Fibroblast of peridontal ligament (primary cell): ENCODE data around the gene SLC2A9.

Experiments
- DNase-seq: peaks from one replicate; pipeline ENCODE4 v3.0.0-alpha.2; 2010; ENCODE audit errors: extremely low read depth

SLC2A9 gene

GRCh38 chr4:10020871-10021652, at the start of gene SLC2A9:
TSS of gene SLC2A9 (minus strand) at chr4:10021497. CDS start at chr4:10021429, 68 bp downstream.
- no peak for DNase-seq

GRCh38 chr4:10069075-10069642, 47.9 kb upstream of the SLC2A9 start:
- no peak for DNase-seq

GRCh38 chr4:10066670-10067651, 45.7 kb upstream of the SLC2A9 start:
- DNase-seq: no peak

- peak; percentile 58 for DNase-seq
Observed at GRCh38 chr4:10066206-10066605, 44.9 kb upstream of the SLC2A9 start.

- DNase-seq: peak; percentile 84
Observed at GRCh38 chr4:10063544-10064300, 42.4 kb upstream of the SLC2A9 start.

GRCh38 chr4:10061650-10062415, 40.5 kb upstream of the SLC2A9 start:
- DNase-seq: peak; percentile 18

GRCh38 chr4:10058371-10058770, 37.1 kb upstream of the SLC2A9 start:
- no peak for DNase-seq

GRCh38 chr4:10057023-10057395, 35.7 kb upstream of the SLC2A9 start:
- DNase-seq: no peak

- no peak for DNase-seq
Observed at GRCh38 chr4:10056334-10057022, 35.2 kb upstream of the SLC2A9 start.

GRCh38 chr4:10055871-10056270, 34.6 kb upstream of the SLC2A9 start:
- DNase-seq: no peak

- DNase-seq: no peak
Observed at GRCh38 chr4:10054571-10055041, 33.3 kb upstream of the SLC2A9 start.

- no peak for DNase-seq
Observed at GRCh38 chr4:10053635-10054453, 32.5 kb upstream of the SLC2A9 start.

- no peak for DNase-seq
Observed at GRCh38 chr4:10051517-10052135, 30.3 kb upstream of the SLC2A9 start.

- no peak for DNase-seq
Observed at GRCh38 chr4:10050721-10051120, 29.4 kb upstream of the SLC2A9 start.

GRCh38 chr4:10050261-10050661, 29.0 kb upstream of the SLC2A9 start:
- DNase-seq: no peak

GRCh38 chr4:10048941-10049697, 27.8 kb upstream of the SLC2A9 start:
- DNase-seq: no peak

- no peak for DNase-seq
Observed at GRCh38 chr4:10047967-10048366, 26.7 kb upstream of the SLC2A9 start.

- no peak for DNase-seq
Observed at GRCh38 chr4:10046471-10046870, 25.2 kb upstream of the SLC2A9 start.
